HL-60 (cell line): ENCODE measurements around the gene BRME1.

Experiments used
- DNase-seq, 2 experiments: peaks; one replicate each; pipeline ENCODE4 v3.0.0-alpha.2; 2010 to 2020; ENCODE audit warnings: low read depth in 1 of 2, low spot score in 1 of 2
- H3K27ac ChIP-seq: fragments of 250-450 bp; sonication (Bioruptor Pico); replicated peaks from 2 replicates; pipeline ENCODE4 v1.5.1; 2020; ENCODE audit warnings: mild to moderate bottlenecking, moderate library complexity
- H3K27me3 ChIP-seq: fragments of 250-450 bp; sonication (Bioruptor Pico); 2 replicates; pipeline ENCODE4 v1.5.1; 2021; ENCODE audit warnings: mild to moderate bottlenecking, moderate library complexity; ENCODE audit not compliant: insufficient read depth, poor library complexity, severe bottlenecking
- H3K4me3 ChIP-seq: replicated peaks from 2 replicates; pipeline ENCODE4 v1.5.1; 2011; ENCODE audit warnings: mild to moderate bottlenecking, control low read depth, low read length; ENCODE audit not compliant: insufficient read depth
- GABPA ChIP-seq: IDR thresholded peaks from 2 replicates; pipeline ENCODE4 v1.6.1; 2012; ENCODE audit warnings: low read depth
- POLR2AphosphoS5 ChIP-seq: IDR thresholded peaks from 2 replicates; pipeline ENCODE4 v1.6.1; 2012; ENCODE audit warnings: low read depth
- SPI1 ChIP-seq: IDR thresholded peaks from 2 replicates; pipeline ENCODE4 v1.6.1; 2012; ENCODE audit warnings: low read depth, mild to moderate bottlenecking, borderline replicate concordance
- TF ChIP-seq, protein P1 (sequence below): IDR thresholded peaks from one replicate; pipeline ENCODE4 v1.5.1; 2011; ENCODE audit warnings: low read length, control low read depth, inconsistent platforms; ENCODE audit not compliant: insufficient read depth
- TF ChIP-seq, protein P2 (sequence below): IDR thresholded peaks from 2 replicates; pipeline ENCODE4 v1.6.1; 2012; ENCODE audit warnings: low read depth; ENCODE audit not compliant: insufficient replicate concordance

BRME1 gene

DNA sequence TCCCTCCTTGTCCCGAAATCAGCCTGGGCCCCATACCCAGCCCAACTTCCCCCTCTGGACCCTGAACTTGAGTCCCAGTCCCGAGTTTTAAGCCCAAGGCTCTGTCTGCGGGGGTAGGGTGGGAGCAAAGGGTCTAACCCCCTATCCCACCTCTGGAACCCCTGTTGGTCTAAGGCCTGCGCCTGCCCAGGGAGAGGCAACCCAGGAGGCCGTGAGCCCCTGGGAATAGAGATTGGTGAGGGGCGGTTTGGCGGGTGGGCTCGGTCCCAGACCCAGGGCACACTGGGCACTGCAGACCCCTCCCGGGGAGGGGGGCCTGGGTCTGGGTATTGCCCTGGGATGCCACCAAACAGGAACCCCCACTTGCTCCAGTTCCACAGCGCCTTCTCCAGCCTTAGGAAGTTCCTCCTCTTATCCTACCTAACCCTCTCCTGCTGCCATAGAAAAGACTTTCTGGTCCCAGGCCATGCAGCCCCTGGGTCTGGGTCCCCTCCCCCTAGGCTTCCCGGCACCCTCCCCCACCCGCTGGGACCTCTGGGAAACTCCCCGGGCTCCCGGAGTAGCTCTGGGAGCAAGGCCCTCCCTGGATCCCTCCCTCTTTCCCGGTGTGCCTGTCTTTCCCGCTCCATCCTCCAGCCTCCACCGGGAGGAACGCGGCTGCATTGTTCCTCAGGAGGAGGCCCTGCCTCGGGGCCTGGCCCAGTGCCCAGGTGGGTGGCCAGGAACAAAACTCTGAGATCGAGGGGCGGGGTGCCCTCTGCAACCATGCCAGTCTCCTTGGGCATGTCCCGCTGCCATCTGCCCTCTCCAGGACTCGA lies 62.6 kb downstream of the BRME1 start:
- Histone ChIP-seq H3K27me3 (no peaks in the 10 kb centered on the region), H3K4me3 (peak overlapping the region; percentile 82), H3K27ac (peak overlapping the region; percentile 89)
- no peak for DNase-seq
- TF ChIP-seq SPI1 (no peak), GABPA (no peak), POLR2AphosphoS5 (no peak)
- TF ChIP-seq, protein P1, sequence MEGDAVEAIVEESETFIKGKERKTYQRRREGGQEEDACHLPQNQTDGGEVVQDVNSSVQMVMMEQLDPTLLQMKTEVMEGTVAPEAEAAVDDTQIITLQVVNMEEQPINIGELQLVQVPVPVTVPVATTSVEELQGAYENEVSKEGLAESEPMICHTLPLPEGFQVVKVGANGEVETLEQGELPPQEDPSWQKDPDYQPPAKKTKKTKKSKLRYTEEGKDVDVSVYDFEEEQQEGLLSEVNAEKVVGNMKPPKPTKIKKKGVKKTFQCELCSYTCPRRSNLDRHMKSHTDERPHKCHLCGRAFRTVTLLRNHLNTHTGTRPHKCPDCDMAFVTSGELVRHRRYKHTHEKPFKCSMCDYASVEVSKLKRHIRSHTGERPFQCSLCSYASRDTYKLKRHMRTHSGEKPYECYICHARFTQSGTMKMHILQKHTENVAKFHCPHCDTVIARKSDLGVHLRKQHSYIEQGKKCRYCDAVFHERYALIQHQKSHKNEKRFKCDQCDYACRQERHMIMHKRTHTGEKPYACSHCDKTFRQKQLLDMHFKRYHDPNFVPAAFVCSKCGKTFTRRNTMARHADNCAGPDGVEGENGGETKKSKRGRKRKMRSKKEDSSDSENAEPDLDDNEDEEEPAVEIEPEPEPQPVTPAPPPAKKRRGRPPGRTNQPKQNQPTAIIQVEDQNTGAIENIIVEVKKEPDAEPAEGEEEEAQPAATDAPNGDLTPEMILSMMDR: no peak
- TF ChIP-seq, protein P2, sequence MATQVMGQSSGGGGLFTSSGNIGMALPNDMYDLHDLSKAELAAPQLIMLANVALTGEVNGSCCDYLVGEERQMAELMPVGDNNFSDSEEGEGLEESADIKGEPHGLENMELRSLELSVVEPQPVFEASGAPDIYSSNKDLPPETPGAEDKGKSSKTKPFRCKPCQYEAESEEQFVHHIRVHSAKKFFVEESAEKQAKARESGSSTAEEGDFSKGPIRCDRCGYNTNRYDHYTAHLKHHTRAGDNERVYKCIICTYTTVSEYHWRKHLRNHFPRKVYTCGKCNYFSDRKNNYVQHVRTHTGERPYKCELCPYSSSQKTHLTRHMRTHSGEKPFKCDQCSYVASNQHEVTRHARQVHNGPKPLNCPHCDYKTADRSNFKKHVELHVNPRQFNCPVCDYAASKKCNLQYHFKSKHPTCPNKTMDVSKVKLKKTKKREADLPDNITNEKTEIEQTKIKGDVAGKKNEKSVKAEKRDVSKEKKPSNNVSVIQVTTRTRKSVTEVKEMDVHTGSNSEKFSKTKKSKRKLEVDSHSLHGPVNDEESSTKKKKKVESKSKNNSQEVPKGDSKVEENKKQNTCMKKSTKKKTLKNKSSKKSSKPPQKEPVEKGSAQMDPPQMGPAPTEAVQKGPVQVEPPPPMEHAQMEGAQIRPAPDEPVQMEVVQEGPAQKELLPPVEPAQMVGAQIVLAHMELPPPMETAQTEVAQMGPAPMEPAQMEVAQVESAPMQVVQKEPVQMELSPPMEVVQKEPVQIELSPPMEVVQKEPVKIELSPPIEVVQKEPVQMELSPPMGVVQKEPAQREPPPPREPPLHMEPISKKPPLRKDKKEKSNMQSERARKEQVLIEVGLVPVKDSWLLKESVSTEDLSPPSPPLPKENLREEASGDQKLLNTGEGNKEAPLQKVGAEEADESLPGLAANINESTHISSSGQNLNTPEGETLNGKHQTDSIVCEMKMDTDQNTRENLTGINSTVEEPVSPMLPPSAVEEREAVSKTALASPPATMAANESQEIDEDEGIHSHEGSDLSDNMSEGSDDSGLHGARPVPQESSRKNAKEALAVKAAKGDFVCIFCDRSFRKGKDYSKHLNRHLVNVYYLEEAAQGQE: no peak

DNA sequence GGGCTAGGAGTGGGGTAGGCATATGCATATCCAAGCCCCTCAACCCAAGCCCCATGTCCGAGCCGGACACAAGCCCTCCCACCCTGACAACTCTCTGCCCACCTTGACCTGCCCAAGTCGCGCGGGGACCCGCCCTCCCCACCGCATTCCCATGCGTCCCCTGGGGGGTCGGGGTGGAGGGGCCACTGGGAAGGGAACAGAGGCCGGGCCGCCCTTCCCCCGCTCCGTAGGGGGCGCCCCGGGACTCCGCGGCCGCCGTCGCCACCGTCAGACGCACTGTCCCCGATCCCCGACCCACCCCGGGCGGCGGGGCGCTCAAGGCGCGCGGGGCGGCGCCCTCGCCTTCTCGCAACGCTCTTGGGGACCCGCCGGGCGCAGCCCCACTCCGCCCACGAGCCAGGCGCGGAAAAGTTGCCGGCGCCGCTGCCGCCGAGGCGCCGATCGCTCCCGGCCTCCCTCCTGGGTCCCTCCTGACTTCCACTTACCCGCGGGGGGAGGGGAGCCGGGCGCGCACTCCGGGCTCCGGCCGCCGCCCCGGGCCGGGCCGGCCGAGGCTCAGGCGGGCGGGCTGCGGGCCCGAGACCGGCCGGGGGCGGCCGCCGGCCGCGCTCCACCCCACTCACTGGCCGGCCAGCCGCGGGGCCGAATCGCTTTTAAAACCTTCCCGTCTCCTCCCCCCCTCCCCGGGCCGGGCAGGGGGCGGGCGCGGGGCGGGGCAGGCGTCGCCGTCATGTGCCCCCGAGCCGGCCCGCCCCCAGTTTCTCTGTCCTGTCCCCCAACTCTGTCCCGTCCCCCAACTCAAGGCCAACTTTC lies 63.4 kb downstream of the BRME1 start:
- H3K27ac ChIP-seq: peak overlapping the region; percentile 98
- peak; percentile 68 to 81 for DNase-seq
- H3K27me3 ChIP-seq: no peaks in the 10 kb centered on the region
- H3K4me3 ChIP-seq: peak overlapping the region; percentile 82
- TF ChIP-seq SPI1: no peak
- TF ChIP-seq POLR2AphosphoS5: peak; percentile 20; the same call in 1 of the 2 replicates

DNA sequence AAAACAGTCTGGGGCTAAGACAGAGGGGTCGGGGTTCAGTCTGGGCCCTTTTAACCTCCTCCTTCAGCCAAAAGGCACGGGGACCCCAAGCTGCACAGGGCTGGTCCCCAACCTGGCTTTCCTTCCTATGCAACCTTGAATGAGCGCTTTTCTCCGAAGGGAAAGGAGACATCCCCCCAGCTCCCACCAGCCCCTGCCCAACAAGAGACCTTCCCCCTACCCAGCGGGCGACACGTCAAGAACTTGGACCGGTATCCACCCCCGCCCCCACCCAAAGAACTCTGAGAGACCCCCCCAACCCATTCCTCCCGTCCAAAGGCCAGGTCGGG lies 64.0 kb downstream of the BRME1 start:
- no peak for DNase-seq
- Histone ChIP-seq H3K27ac (peak overlapping the region; percentile 98), H3K4me3 (peak overlapping the region; percentile 82), H3K27me3 (no peaks in the 10 kb centered on the region)
- TF ChIP-seq SPI1 (no peak), POLR2AphosphoS5 (no peak; the same call in 1 of the 2 replicates), GABPA (no peak)
- TF ChIP-seq, protein P1: no peak
- TF ChIP-seq, protein P2: no peak
